ENCODE data around the gene KIF13A.
"Not testable (repeated sequence)": the region's sequence is repeated elsewhere in the genome, so short reads cannot be mapped to it uniquely, and the experiment has no call there.

KIF13A gene

DNA sequence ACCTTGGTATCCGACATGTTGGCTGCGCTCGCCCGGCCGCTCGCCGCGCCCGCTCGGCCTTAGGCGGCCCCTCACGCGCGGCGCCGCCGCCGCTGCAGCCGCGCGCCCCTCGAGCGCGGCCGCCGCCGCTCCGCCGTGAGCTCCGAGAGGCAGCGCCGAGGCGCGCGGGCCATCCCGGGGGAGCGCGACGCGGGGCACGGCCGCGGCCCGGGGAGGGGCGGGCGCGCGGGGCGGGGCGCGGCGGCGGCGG, at the start of gene KIF13A:
Gene KIF13A, minus strand, starts transcription at position 189 of the 250 bp plus-strand sequence. Its CDS starts 172 bp downstream, at position 17.
- FAIRE-seq (no peak), DNase-seq (ENCODE audit: insufficient read length, low spot score) (peak; percentile 34)
- TF ChIP-seq POLR2A (IDR thresholded peaks at IDR 0.05; ENCODE audit: low read depth, low read length) = no peak; the same call in 1 of the 2 replicates

DNA sequence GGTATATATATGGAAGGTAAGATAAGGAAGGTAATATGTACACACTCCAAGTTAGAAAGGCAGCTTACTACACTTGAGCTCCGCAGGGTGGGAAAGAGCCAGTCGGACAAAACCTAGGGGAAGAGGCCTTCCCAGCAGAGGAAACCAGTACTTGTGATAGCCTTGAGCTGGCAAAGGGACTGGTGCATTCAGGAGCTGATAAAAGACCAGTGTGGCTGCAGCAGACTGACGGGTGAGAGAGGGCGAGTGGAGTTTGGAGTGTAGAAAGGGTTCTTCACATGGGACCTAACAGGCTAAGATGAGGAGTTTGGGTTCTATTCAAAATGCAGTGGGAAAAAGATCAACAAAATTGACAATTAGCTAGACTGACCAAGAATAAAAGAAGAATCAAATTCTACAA, 49.3 kb upstream of the KIF13A start:
- FAIRE-seq (no peak), DNase-seq (ENCODE audit: insufficient read length, low spot score) (no peak)
- TF ChIP-seq POLR2A (IDR thresholded peaks at IDR 0.05; ENCODE audit: low read depth, low read length) = no peak

DNA sequence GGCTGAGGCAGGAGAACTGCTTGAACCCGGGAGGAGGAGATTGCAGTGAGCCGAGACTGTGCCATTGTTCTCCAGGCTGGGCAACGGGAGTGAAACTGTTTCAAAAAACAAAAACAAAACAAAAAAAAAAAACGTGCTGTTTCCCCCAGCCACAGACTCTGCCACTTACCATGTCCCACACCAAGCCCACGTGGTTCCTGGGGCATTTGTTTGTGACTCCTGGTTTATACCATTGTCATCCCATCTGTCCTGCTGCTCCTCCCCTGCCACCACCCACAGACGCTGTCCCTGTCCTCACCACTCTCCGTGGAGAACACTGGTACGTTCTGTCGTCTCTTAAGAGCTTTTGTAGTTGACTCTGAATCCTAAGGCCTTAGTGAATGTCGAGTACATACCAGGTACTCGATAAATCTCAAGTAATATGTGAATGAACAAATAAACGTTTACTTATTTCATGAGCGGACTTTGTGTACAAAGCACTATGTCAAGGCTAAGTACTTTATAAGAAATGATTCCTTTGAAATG, 48.0 kb upstream of the KIF13A start:
- DNase-seq (ENCODE audit: insufficient read length, low spot score) (no peak), FAIRE-seq (no peak)
- no peak for TF ChIP-seq POLR2A (IDR thresholded peaks at IDR 0.05; ENCODE audit: low read depth, low read length)

DNA sequence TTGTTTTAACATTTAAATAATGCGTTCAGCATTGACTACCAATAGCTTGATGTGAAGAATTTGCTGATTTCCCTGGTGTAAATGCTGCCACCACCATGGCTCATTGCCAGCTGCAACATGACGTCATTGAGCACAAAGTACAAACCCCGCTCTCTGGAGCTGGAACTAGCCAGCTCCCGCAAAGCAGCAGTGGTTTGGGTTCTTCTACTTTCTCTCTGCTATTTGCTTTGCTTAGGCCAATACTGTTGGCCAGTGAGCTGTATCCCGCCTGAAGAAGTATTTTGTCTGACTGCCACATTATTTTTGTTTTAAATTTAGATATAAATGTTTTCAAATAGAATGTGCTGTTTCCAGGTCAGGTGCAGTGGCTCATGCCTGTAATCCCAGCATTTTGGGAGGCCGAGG, 47.4 kb upstream of the KIF13A start:
- DNase-seq (ENCODE audit: insufficient read length, low spot score) (no peak), FAIRE-seq (no peak)
- TF ChIP-seq POLR2A (IDR thresholded peaks at IDR 0.05; ENCODE audit: low read depth, low read length) = no peak

DNA sequence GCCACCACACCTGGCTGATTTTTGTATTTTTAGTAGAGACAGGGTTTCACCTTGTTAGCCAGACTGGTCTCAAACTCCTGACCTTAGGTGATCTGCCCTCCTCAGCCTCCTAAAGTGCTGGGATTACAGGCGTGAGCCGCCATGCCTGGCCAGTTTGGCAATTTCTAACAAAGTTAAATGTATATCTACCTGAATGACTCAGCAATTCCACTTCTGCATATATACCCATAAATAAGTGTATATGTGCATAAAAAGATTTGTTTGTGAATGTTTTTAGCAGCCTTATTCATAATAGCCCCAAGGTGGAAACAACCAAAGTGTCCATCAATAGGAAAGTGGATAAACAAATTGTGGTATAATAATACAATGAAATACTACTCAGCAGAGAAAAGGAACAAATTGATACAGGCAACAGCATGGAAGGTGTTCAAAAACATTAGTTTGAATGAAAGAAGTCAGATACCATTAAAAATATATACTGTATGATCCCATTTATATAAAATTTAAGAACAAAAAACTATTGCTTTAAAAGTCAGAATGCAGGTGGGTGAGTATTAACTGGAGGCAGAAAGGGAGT, 44.3 kb upstream of the KIF13A start:
- DNase-seq (ENCODE audit: insufficient read length, low spot score) (no peak), FAIRE-seq (no peak)
- no peak for TF ChIP-seq POLR2A (IDR thresholded peaks at IDR 0.05; ENCODE audit: low read depth, low read length)

DNA sequence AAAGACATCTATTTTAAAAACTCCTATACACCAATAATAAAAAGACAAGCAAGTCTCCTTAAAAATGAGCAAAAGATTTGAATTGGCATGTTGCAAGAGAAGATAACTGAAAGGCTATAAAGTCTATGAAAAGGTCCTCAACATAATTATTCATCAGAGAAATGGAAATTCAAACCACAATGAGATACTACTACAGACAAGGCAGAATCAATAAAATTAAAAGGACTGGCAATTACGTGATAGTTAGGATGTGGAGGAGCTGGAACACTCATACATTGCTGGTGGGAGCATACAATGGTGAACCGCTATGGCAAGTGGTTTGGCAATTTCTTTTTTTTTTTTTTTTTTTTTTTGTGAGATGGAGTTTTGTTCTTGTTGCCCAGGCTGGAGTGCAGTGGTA, 43.8 kb upstream of the KIF13A start:
- TF ChIP-seq POLR2A (IDR thresholded peaks at IDR 0.05; ENCODE audit: low read depth, low read length) = no peak
- FAIRE-seq (no peak), DNase-seq (ENCODE audit: insufficient read length, low spot score) (no peak)

DNA sequence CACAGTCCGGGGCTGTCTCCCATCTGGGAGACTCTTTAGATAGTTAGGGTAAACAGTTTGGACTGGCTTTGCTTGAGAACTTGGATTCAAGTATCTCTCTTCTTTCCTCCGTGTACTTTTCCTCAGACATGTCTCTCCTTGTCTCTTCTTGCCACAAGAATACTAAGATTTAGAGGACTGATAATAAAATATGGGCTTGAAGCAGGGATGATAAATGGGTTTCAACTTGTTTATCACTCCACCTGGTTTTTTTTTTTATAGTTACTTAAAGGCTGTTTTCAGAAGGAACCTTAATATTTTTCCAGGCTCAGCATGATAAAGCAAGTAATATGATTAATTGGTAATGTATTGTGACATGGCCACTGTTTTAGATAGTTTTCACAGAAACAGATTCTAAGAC, 40.9 kb upstream of the KIF13A start:
- no peak for DNase-seq (ENCODE audit: insufficient read length, low spot score)
- FAIRE-seq = no peak
- no peak for TF ChIP-seq POLR2A (IDR thresholded peaks at IDR 0.05; ENCODE audit: low read depth, low read length)

DNA sequence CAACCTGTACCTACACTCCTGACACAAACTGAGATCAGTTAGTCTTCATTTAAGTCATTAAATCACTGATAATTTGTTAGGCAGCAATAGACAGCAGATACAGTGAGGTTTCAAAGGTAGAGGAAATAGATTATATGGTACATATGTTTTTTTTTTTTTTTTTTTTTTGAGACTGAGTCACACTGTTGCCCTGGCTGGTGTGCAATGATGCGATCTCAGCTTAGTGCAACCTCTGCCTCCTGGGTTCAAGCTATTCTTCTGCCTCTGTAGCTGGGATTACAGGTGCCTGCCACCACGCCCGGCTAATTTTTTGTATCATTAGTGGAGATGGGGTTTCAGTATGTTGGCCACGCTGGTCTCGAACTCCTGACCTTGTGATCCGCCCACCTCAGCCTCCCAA, 38.2 kb upstream of the KIF13A start:
- TF ChIP-seq POLR2A (IDR thresholded peaks at IDR 0.05; ENCODE audit: low read depth, low read length) = no peak
- FAIRE-seq (no peak), DNase-seq (ENCODE audit: insufficient read length, low spot score) (no peak)

DNA sequence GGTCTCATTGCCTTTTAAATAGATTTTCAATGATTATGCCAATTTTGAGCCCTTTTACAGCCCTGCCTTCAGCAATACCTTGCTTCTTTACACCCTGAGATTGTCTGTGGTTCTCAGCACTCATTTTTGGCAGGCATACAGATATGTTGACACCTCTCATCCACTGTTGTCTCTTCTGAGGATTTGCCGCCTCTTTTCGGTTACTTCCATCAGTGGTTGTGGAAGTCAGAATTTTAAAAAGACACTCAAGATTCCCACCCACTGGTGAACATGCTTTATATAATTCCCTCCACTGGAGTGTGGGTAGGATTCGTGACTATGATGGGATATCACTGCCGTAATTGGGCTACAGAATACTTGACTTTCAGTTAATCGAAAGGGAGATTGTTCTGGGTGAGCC, 37.4 kb upstream of the KIF13A start:
- no peak for DNase-seq (ENCODE audit: insufficient read length, low spot score)
- no peak for FAIRE-seq
- no peak for TF ChIP-seq POLR2A (IDR thresholded peaks at IDR 0.05; ENCODE audit: low read depth, low read length)

DNA sequence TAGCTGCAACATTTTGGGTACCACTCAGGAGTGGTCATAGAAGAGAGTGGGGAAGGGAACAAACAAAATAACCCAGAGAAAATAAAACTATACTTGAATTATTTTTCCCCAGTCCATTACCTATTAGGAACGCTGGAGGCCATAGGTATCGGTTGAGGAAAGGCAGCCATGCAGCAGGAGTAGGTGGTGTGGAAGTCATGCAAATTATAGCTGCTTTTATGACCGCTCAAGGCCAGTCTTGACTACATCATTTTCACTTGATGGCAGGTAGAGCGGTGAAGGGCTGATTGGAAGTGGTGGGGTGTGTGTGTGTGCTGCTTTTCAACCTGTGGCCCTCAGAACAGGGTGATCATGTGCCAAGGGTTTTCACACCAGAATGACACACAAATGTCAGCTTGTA, 36.5 kb upstream of the KIF13A start:
- DNase-seq (ENCODE audit: insufficient read length, low spot score) (no peak), FAIRE-seq (no peak)
- TF ChIP-seq POLR2A (IDR thresholded peaks at IDR 0.05; ENCODE audit: low read depth, low read length) = no peak

DNA sequence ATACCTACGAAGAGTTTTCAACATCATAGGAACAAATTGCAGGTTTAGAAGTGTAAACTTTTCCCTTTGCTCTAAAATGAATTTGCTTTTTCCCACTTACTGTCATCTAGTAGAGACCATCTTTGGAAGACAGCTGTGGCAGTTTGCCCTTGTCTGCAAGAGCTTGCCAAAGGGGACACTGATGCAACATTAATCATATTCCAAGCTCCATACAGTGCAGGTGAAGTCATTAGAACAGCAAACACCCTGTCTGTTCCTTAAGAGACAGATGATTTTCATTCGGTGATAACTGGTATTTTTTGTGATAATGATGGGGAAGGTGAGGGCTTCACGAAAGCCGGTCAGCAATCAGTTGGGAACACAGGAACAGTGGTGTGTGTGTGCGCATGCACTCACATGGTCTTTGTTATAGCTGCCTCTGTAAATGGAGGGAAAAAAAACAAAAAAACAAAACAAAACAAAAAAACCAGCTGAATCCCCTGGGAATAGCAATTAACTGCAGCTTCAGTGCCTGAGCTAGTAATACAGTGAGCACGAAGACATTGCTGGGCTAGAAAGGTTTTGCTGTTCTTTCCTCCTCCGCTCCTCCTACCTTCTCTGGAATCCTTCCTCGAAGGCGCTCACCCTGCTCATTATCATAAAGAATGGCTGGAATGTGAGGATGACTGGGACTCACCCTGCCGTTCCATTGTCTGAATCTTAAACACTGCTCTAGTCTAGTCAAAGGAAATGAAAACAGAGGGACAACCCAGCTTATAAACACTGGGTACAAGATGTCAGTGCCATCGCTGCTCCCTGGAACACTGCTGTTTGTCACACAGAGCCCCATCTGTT, 35.2 kb upstream of the KIF13A start:
- DNase-seq (ENCODE audit: insufficient read length, low spot score) (peak; percentile 62), FAIRE-seq (peak; percentile 52)
- no peak for TF ChIP-seq POLR2A (IDR thresholded peaks at IDR 0.05; ENCODE audit: low read depth, low read length)

DNA sequence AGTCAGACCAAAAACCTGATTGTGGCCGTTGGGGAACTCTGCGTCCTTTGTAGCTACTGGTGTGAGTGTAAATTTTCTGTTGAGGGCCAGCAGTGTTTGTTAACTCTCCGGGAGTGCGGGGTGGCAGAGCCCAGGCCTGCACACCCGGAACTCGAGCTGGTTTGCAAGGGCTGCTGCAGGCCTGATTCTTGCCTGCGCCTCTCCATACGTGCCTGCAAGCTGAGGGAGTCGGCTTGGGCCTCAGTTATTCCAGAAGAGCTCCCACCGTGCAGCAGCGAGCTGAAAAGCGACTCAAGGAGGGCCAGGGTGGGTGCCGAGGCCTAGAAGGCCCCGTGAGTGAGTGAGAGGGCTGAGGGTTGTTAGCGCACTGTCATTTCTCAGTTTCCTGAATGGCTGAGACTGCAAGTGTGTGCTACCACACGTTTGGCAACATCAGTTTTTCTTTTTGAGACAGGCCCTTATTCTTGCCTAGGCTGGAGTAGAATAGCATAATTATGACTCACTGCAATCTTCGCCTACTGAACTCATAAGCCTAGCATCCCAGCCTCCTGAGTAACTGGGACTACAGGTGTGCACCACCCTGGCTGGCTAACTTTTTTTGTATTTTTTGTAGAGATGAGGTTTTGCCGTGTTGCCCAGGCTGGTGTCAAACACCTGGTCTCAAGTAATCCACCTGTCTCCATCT, 33.9 kb upstream of the KIF13A start:
- FAIRE-seq (no peak), DNase-seq (ENCODE audit: insufficient read length, low spot score) (no peak)
- TF ChIP-seq POLR2A (IDR thresholded peaks at IDR 0.05; ENCODE audit: low read depth, low read length) = no peak

DNA sequence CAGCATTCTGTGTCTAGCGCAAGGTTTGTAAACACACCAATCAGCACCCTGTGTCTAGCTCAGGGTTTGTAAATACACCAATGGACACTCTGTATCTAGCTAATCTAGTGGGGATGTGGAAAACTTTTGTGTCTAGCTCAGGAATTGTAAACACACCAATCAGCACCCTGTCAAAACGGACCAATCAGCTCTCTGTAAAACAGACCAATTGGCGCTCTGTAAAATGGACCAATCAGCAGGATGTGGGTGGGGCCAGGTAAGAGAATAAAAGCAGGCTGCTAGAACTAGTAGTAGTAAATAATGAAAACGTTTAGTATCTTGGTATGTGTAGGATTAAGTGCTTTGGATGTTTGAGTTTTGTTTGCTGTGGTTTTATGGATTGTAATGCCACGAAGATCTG, 33.1 kb upstream of the KIF13A start:
- DNase-seq (ENCODE audit: insufficient read length, low spot score); FAIRE-seq: not testable (repeated sequence)
